GM12878 (cell line): Measurements from ENCODE around the gene SLC4A5. TPM values are rescaled to one million over a fixed set of nuclear protein-coding genes. Genes with fewer than 3 reads are reported as not detected.

Experiments
- BACH1 ChIP-seq: fragments of 450-650 bp; IDR thresholded peaks from 2 replicates; pipeline ENCODE4 v1.6.1; 2017; ENCODE audit warnings: mild to moderate bottlenecking, borderline replicate concordance
- BMI1 ChIP-seq: fragments of 450-650 bp; IDR thresholded peaks from 2 replicates; pipeline ENCODE4 v1.6.1; 2016; ENCODE audit warnings: mild to moderate bottlenecking, moderate library complexity, borderline replicate concordance
- CBX3 ChIP-seq: fragments of 200-600 bp; sonication (generic); IDR thresholded peaks from 2 replicates; pipeline ENCODE4 v1.6.1; 2016; ENCODE audit warnings: low read depth, borderline replicate concordance
- CEBPB ChIP-seq, 2 experiments: fragments of 150-350 bp in 1 of 2; IDR thresholded peaks; 2 replicates each; pipeline ENCODE4 v1.6.1; 2012 to 2014; ENCODE audit warnings: low read depth in 2 of 2, low read length in 2 of 2, borderline replicate concordance in 1 of 2, inconsistent platforms in 1 of 2
- ETV6 ChIP-seq, 2 experiments: fragments of 450-650 bp in 1 of 2; IDR thresholded peaks in 1 of 2; conservative IDR thresholded peaks in 1 of 2; 2 replicates each; pipeline ENCODE4 v1.6.1; 2014; ENCODE audit warnings: antibody characterized with exemption in 1 of 2, borderline replicate concordance in 1 of 2, low read depth in 1 of 2, mild to moderate bottlenecking in 1 of 2, moderate library complexity in 1 of 2
- FOXM1 ChIP-seq: IDR thresholded peaks from 2 replicates; pipeline ENCODE4 v1.6.1; 2012; ENCODE audit warnings: low read depth, mild to moderate bottlenecking, inconsistent platforms, low read length, moderate library complexity
- IKZF2 ChIP-seq, 2 experiments: fragments of 450-650 bp; IDR thresholded peaks; 2 replicates each; pipeline ENCODE4 v1.6.1; 2017; ENCODE audit warnings: mild to moderate bottlenecking in 2 of 2, moderate library complexity in 2 of 2
- KLF5 ChIP-seq: fragments of 450-650 bp; IDR thresholded peaks from 2 replicates; pipeline ENCODE4 v1.6.1; 2014; ENCODE audit warnings: mild to moderate bottlenecking; ENCODE audit not compliant: partially characterized antibody
- LARP7 ChIP-seq: fragments of 450-650 bp; IDR thresholded peaks from 2 replicates; pipeline ENCODE4 v1.6.1; 2017; ENCODE audit warnings: mild to moderate bottlenecking
- MEF2A ChIP-seq: IDR thresholded peaks from 2 replicates; pipeline ENCODE4 v1.6.1; 2011; ENCODE audit warnings: low read depth, mild to moderate bottlenecking, low read length, moderate library complexity; ENCODE audit not compliant: insufficient read depth
- MYB ChIP-seq: fragments of 150-350 bp; IDR thresholded peaks from 2 replicates; pipeline ENCODE4 v1.6.1; 2014; ENCODE audit warnings: mild to moderate bottlenecking, low read depth, low read length, borderline replicate concordance
- NBN ChIP-seq: fragments of 450-650 bp; IDR thresholded peaks from 2 replicates; pipeline ENCODE4 v1.6.1; 2016
- NFXL1 ChIP-seq: fragments of 450-650 bp; IDR thresholded peaks from 2 replicates; pipeline ENCODE4 v1.6.1; 2017; ENCODE audit warnings: antibody characterized with exemption, mild to moderate bottlenecking, borderline replicate concordance
- NRF1 ChIP-seq: conservative IDR thresholded peaks from 2 replicates; pipeline ENCODE4 v1.6.1; 2011; ENCODE audit warnings: mild to moderate bottlenecking, low read depth, low read length, improper control_type of control experiment
- RB1 ChIP-seq: fragments of 450-650 bp; formaldehyde crosslinking; IDR thresholded peaks from 2 replicates; pipeline ENCODE4 v1.6.1; 2017; ENCODE audit warnings: mild to moderate bottlenecking, borderline replicate concordance
- RELA ChIP-seq: fragments of 450-650 bp; IDR thresholded peaks from 2 replicates; pipeline ENCODE4 v1.8.0; 2014; ENCODE audit warnings: borderline replicate concordance; ENCODE audit not compliant: partially characterized antibody
- SIN3A ChIP-seq: IDR thresholded peaks from 2 replicates; pipeline ENCODE4 v1.6.1; 2012; ENCODE audit warnings: low read depth, low read length, improper control_type of control experiment
- SIX5 ChIP-seq: IDR thresholded peaks from 2 replicates; pipeline ENCODE4 v1.6.1; 2011; ENCODE audit warnings: mild to moderate bottlenecking, low read depth, low read length, moderate library complexity; ENCODE audit not compliant: severe bottlenecking
- SMAD5 ChIP-seq: IDR thresholded peaks from 2 replicates; pipeline ENCODE4 v1.6.1; 2016; ENCODE audit warnings: antibody characterized with exemption, low read depth
- SMC3 ChIP-seq: IDR thresholded peaks from 2 replicates; pipeline ENCODE4 v1.6.1; 2011; ENCODE audit warnings: low read length, improper control_type of control experiment, borderline replicate concordance
- SP1 ChIP-seq: IDR thresholded peaks from one replicate; pipeline ENCODE4 v1.6.1; 2011; ENCODE audit warnings: low read depth, low read length
- SREBF1 ChIP-seq: IDR thresholded peaks from 2 replicates; pipeline ENCODE4 v1.6.1; 2012; ENCODE audit warnings: mild to moderate bottlenecking, low read length
- SREBF2 ChIP-seq: IDR thresholded peaks from 2 replicates; pipeline ENCODE4 v1.6.1; 2012; ENCODE audit warnings: mild to moderate bottlenecking, low read length
- STAT1 ChIP-seq: fragments of 450-650 bp; conservative IDR thresholded peaks from 2 replicates; pipeline ENCODE4 v1.6.1; 2014; ENCODE audit warnings: antibody characterized with exemption, mild to moderate bottlenecking
- SUZ12 ChIP-seq: fragments of 200-600 bp; sonication (generic); IDR thresholded peaks from one replicate; pipeline ENCODE4 v1.6.1; 2018; ENCODE audit warnings: antibody characterized with exemption, mild to moderate bottlenecking; ENCODE audit not compliant: unreplicated experiment
- TCF12 ChIP-seq: IDR thresholded peaks from 2 replicates; pipeline ENCODE4 v1.6.1; 2011; ENCODE audit warnings: low read depth, mild to moderate bottlenecking, low read length
- YY1 ChIP-seq: IDR thresholded peaks from 2 replicates; pipeline ENCODE4 v1.6.1; 2011; ENCODE audit warnings: low read depth, mild to moderate bottlenecking, low read length
- polyA plus RNA-seq, 11 experiments: library from polyadenylated mRNA; depleted of rRNA in 4 of 11; unstranded in 6 of 11; stranded (reverse) in 5 of 11; fragments of >200 nt; fragmentation: Nextera tagmentation in 4 of 11; fragmentation: Illumina TruSeq in 1 of 11; extraction: Ambion mirVana in 4 of 11; extraction: Trizol in 1 of 11; gene quantifications; 1 replicate in 1 of 11; 2 replicates in 10 of 11; pipeline versions ENCODE4 v1.2.1 to v1.2.3, GENCODE V29; 2011 to 2016; ENCODE audit warnings: inconsistent platforms in 2 of 11, missing spikeins in 2 of 11, low read depth in 1 of 11
- total RNA-seq, 4 experiments: library from RNA; depleted of rRNA in 3 of 4; stranded (reverse); fragments of >200 nt in 3 of 4; fragmentation: Illumina TruSeq in 1 of 4; extraction: Trizol in 1 of 4; gene quantifications; 2 replicates each; pipeline versions ENCODE4 v1.2.1 to v1.2.3, GENCODE V29; 2013 to 2021
- TF ChIP-seq, protein P1 (sequence below): fragments of 450-650 bp; IDR thresholded peaks from 2 replicates; pipeline ENCODE4 v1.6.1; 2018; ENCODE audit warnings: mild to moderate bottlenecking, low read depth, moderate library complexity; ENCODE audit not compliant: partially characterized antibody
- TF ChIP-seq, protein P2 (sequence below): fragments of 450-650 bp; IDR thresholded peaks from 2 replicates; pipeline ENCODE4 v1.6.1; 2016; ENCODE audit warnings: mild to moderate bottlenecking
- TF ChIP-seq, protein P3 (sequence below): IDR thresholded peaks from 2 replicates; pipeline ENCODE4 v1.6.1; 2012; ENCODE audit warnings: low read depth, low read length, improper control_type of control experiment

The SLC4A5 gene
- total and polyA plus RNA-seq, 10 of the 15 experiments (the other 5 are each of a cell fraction or from before 2014, with no cell fraction given), result 0.15 to 4.7 (median 1.6) TPM

DNA sequence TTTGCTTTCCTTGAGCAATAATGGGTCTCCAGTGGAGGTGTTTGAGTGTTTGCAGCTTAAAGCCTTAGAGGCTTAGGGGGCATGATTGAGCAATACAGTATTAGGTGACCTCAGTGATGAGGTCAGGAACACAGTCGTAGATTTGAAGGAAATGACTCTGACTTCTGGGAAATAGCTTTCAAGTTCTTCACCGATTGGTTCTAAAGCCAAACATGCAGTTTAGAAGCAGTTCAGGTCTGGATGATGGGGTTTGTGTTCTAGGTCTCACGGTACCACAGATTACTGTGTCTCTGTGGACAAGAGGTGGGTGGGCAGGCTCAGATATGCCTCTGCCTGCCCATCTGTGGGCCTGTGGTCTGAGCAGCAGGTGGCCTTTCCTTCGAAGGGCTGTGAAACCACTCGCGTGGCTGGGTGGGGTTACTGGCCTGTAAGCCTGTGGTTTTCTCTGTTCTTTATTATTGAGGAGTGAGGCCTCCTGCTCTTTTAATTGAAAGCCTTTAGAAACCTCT lies 137.0 kb downstream of the SLC4A5 start (continued):
- TF ChIP-seq, protein P1, sequence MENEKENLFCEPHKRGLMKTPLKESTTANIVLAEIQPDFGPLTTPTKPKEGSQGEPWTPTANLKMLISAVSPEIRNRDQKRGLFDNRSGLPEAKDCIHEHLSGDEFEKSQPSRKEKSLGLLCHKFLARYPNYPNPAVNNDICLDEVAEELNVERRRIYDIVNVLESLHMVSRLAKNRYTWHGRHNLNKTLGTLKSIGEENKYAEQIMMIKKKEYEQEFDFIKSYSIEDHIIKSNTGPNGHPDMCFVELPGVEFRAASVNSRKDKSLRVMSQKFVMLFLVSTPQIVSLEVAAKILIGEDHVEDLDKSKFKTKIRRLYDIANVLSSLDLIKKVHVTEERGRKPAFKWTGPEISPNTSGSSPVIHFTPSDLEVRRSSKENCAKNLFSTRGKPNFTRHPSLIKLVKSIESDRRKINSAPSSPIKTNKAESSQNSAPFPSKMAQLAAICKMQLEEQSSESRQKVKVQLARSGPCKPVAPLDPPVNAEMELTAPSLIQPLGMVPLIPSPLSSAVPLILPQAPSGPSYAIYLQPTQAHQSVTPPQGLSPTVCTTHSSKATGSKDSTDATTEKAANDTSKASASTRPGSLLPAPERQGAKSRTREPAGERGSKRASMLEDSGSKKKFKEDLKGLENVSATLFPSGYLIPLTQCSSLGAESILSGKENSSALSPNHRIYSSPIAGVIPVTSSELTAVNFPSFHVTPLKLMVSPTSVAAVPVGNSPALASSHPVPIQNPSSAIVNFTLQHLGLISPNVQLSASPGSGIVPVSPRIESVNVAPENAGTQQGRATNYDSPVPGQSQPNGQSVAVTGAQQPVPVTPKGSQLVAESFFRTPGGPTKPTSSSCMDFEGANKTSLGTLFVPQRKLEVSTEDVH, result no peak
- TF ChIP-seq CBX3 (no peak), SREBF1 (no peak), SREBF2 (no peak), SIX5 (no peak), IKZF2 (IDR thresholded peaks at IDR 0.05) (peak; percentile 39 to 44; a peak in 2 of 4 replicates), CEBPB (IDR thresholded peaks at IDR 0.05; ENCODE audit: borderline replicate concordance in 1 of 2, low read depth in 2 of 2, low read length in 2 of 2) (peak in 1 of 2 experiments; percentile 81; a peak in 2 of 4 replicates), RELA (no peak), KLF5 (no peak), RB1 (0 out of 2 replicates have a peak, but pooled peaks have one; percentile 27), SMC3 (no peak), STAT1 (no peak), SIN3A (no peak), TCF12 (peak; percentile 96), FOXM1 (0 out of 2 replicates have a peak, but pooled peaks have one; percentile 26), BACH1 (no peak), BMI1 (no peak), YY1 (no peak), NRF1 (no peak), SMAD5 (no peak), SP1 (peak; percentile 54), ETV6 (conservative IDR thresholded peaks at IDR 0.05 in 1 of 2, IDR thresholded peaks at IDR 0.05 in 1 of 2; ENCODE audit: borderline replicate concordance in 1 of 2, low read depth in 1 of 2) (0 out of 4 replicates have a peak, but pooled peaks of 1 of the 2 experiments have one; percentile 19), LARP7 (no peak), NBN (peak; percentile 52), SUZ12 (no peak), NFXL1 (no peak), MYB (no peak), MEF2A (0 out of 2 replicates have a peak, but pooled peaks have one; percentile 9)
- TF ChIP-seq, protein P2, sequence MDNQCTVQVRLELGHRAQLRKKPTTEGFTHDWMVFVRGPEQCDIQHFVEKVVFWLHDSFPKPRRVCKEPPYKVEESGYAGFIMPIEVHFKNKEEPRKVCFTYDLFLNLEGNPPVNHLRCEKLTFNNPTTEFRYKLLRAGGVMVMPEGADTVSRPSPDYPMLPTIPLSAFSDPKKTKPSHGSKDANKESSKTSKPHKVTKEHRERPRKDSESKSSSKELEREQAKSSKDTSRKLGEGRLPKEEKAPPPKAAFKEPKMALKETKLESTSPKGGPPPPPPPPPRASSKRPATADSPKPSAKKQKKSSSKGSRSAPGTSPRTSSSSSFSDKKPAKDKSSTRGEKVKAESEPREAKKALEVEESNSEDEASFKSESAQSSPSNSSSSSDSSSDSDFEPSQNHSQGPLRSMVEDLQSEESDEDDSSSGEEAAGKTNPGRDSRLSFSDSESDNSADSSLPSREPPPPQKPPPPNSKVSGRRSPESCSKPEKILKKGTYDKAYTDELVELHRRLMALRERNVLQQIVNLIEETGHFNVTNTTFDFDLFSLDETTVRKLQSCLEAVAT, result peak; percentile 62
- TF ChIP-seq, protein P3, sequence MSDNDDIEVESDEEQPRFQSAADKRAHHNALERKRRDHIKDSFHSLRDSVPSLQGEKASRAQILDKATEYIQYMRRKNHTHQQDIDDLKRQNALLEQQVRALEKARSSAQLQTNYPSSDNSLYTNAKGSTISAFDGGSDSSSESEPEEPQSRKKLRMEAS, result peak; percentile 80; the same call in 1 of the 2 replicates
